ENCODE measurements around the gene PLTP.

DNA sequence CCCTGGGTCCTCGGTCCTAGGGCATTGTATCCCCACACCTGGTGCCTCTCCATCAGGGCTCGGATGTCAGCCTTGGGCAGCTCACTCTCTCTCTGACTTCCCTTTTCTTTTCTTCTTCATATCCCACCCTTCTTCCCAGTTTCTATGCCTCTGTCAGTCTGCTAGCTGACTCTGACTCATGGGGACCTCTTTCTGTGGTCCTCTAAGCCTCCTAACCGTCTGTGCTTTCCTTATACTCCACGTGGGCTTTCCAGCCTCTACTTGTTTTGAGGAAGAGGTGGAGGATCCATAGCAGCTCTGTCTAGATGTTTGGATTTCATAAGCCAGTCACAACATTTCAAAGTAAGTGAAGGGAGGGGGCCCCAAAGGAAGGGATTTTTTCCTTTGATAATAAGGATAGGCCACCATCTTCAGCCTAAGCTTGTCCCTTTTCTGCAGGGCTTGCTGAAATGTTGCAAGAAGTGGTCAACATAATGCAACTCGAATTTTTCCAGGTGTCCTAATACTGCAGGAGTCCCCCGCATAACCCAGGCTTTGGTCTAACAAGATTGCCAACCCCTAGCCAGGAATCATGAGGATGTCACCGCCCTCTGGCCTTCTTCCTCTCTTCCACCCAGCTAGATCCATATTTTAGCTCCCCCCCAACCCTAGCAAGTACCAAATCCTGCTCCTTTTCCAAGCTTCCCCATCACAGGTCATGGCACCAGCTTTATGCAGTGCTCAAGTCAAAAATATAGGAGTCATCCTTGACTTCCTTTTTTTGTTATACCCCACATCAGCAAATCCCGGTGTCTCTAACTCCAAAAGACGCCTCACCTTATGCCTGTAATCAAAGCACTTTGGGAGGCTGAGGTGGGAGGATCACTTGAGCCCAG is 8.7 kb upstream of the PLTP start:
- TF ChIP-seq, protein P1, sequence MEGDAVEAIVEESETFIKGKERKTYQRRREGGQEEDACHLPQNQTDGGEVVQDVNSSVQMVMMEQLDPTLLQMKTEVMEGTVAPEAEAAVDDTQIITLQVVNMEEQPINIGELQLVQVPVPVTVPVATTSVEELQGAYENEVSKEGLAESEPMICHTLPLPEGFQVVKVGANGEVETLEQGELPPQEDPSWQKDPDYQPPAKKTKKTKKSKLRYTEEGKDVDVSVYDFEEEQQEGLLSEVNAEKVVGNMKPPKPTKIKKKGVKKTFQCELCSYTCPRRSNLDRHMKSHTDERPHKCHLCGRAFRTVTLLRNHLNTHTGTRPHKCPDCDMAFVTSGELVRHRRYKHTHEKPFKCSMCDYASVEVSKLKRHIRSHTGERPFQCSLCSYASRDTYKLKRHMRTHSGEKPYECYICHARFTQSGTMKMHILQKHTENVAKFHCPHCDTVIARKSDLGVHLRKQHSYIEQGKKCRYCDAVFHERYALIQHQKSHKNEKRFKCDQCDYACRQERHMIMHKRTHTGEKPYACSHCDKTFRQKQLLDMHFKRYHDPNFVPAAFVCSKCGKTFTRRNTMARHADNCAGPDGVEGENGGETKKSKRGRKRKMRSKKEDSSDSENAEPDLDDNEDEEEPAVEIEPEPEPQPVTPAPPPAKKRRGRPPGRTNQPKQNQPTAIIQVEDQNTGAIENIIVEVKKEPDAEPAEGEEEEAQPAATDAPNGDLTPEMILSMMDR (conservative IDR thresholded peaks at IDR 0.05; ENCODE audit: low read depth, low read length): no peak
- TF ChIP-seq EZH2phosphoT487 (IDR thresholded peaks at IDR 0.05; ENCODE audit: borderline replicate concordance, low read length) (no peak), EZH2 (IDR thresholded peaks at IDR 0.05; ENCODE audit: low read length, unreplicated experiment) (no peak)

Data from PC-3 (cell line).